Right renal pelvis (tissue), 4 donors: ENCODE measurements around the gene KCNJ16. TPM values are rescaled to one million over a fixed set of nuclear protein-coding genes. Genes with fewer than 3 reads are reported as not detected.
A peak's percentile ranks its signal among the peaks of the same experiment; 100 is the strongest.
"Not testable (repeated sequence)": the region's sequence is repeated elsewhere in the genome, so short reads cannot be mapped to it uniquely, and the experiment has no call there.

ENCODE experiments used
- DNase-seq, 4 donors: peaks; one replicate each; pipeline ENCODE4 v3.0.0-alpha.2; 2013; ENCODE audit warnings: low read depth in 4 of 4, low spot score in 3 of 4, missing footprints in 1 of 4
- polyA plus RNA-seq, 4 donors: library from polyadenylated mRNA; unstranded; fragments of 120-200 nt; gene quantifications; one replicate each; pipeline ENCODE4 v1.2.1, GENCODE V29; 2013; ENCODE audit not compliant: insufficient read length in 4 of 4

KCNJ16 gene
- 100 to 1,000 TPM; 146 to 177 (median 149) TPM for polyA plus RNA-seq

GRCh38 chr17:70074956-70075355 is at the start of gene KCNJ16:
Gene KCNJ16 (plus strand): TSS chr17:70075225. CDS start chr17:70132088, 56,863 bp downstream.
- peak; percentile 52 to 84 (median 72) for DNase-seq

- DNase-seq, result no peak
These were observed 46.6 kb upstream of the KCNJ16 start for GRCh38 chr17:70028397-70028796.

GRCh38 chr17:70028978-70029767 is 45.9 kb upstream of the KCNJ16 start:
- DNase-seq, result no peak

GRCh38 chr17:70030371-70030770 is 44.7 kb upstream of the KCNJ16 start:
- DNase-seq, result no peak

GRCh38 chr17:70031341-70031740 is 43.7 kb upstream of the KCNJ16 start:
- DNase-seq, result no peak

- DNase-seq, result no peak
These were observed 41.9 kb upstream of the KCNJ16 start for GRCh38 chr17:70033165-70033564.

- no peak for DNase-seq
These were observed 40.9 kb upstream of the KCNJ16 start for GRCh38 chr17:70034158-70034557.

- DNase-seq, result no peak
These were observed 37.5 kb upstream of the KCNJ16 start for GRCh38 chr17:70037498-70037897.

- no peak for DNase-seq
These were observed 34.7 kb upstream of the KCNJ16 start for GRCh38 chr17:70040336-70040735.

- no peak for DNase-seq
These were observed 34.0 kb upstream of the KCNJ16 start for GRCh38 chr17:70041061-70041460.

GRCh38 chr17:70041540-70041939 is 33.5 kb upstream of the KCNJ16 start:
- peak in 1 of 4 donors; percentile 5 for DNase-seq

- not testable (repeated sequence) for DNase-seq
These were observed 29.2 kb upstream of the KCNJ16 start for GRCh38 chr17:70045780-70046179.

GRCh38 chr17:70047619-70048419 is 27.2 kb upstream of the KCNJ16 start:
- DNase-seq, result no peak

GRCh38 chr17:70049801-70050591 is 25.0 kb upstream of the KCNJ16 start:
- no peak for DNase-seq

- DNase-seq, result no peak
These were observed 24.1 kb upstream of the KCNJ16 start for GRCh38 chr17:70050931-70051330.

- DNase-seq, result no peak
These were observed 21.5 kb upstream of the KCNJ16 start for GRCh38 chr17:70053241-70054234.

GRCh38 chr17:70055000-70055399 is 20.0 kb upstream of the KCNJ16 start:
- DNase-seq, result no peak

- no peak for DNase-seq
These were observed 16.0 kb upstream of the KCNJ16 start for GRCh38 chr17:70059071-70059470.

GRCh38 chr17:70059649-70060048 is 15.4 kb upstream of the KCNJ16 start:
- no peak for DNase-seq

GRCh38 chr17:70060415-70060814 is 14.6 kb upstream of the KCNJ16 start:
- DNase-seq, result no peak
